ENCODE measurements around the gene RTBDN.

Gene RTBDN

DNA sequence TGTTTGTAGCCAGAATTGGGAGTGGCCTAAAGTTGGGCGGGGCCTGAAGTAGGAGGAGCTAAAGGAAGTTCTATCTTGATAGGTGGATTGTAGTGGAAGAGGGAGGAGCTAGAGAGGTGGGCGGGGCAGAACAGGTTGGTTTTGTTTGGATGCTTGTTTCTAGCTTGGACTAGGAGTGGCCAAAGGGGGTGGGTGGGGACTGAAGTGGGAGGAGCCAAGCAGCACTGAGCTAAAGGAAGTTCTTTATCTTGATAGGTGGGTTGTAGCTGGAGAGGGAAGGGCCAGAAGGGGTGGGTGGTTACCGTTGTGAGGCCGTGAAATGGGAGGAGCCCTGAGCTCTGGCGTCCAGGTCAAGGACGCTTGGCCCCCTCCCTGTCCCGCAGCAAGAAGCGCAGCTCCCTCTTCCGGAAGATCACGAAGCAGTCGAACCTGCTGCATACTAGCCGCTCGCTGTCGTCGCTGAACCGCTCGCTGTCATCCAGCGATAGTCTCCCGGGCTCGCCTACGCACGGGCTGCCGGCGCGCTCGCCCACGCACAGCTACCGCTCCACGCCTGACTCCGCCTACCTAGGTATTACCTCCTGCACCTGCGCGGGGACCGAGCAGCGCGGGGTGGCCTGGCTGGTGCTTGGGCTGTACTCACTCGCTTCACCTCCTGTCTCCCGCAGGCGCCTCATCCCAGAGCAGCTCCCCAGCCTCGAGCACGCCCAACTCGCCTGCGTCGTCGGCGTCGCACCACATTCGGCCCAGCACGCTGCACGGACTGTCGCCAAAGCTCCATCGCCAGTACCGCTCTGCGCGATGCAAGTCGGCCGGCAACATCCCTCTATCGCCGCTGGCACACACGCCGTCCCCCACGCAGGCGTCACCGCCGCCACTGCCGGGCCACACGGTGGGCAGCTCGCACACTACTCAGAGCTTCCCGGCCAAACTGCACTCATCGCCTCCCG, 38.8 kb upstream of the RTBDN start:
- TF ChIP-seq, protein P1, sequence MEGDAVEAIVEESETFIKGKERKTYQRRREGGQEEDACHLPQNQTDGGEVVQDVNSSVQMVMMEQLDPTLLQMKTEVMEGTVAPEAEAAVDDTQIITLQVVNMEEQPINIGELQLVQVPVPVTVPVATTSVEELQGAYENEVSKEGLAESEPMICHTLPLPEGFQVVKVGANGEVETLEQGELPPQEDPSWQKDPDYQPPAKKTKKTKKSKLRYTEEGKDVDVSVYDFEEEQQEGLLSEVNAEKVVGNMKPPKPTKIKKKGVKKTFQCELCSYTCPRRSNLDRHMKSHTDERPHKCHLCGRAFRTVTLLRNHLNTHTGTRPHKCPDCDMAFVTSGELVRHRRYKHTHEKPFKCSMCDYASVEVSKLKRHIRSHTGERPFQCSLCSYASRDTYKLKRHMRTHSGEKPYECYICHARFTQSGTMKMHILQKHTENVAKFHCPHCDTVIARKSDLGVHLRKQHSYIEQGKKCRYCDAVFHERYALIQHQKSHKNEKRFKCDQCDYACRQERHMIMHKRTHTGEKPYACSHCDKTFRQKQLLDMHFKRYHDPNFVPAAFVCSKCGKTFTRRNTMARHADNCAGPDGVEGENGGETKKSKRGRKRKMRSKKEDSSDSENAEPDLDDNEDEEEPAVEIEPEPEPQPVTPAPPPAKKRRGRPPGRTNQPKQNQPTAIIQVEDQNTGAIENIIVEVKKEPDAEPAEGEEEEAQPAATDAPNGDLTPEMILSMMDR (IDR thresholded peaks at IDR 0.05; ENCODE audit: low read depth, low read length, missing control alignments) = no peak
- no peak for DNase-seq (ENCODE audit: low read depth)
- in situ Hi-C loops (cut with HindIII; ENCODE audit: low sequenced_read_pairs) = no loop called here
- no peak overlapping the region for H3K4me3 ChIP-seq (ENCODE audit: low read depth, low read length)

DNA sequence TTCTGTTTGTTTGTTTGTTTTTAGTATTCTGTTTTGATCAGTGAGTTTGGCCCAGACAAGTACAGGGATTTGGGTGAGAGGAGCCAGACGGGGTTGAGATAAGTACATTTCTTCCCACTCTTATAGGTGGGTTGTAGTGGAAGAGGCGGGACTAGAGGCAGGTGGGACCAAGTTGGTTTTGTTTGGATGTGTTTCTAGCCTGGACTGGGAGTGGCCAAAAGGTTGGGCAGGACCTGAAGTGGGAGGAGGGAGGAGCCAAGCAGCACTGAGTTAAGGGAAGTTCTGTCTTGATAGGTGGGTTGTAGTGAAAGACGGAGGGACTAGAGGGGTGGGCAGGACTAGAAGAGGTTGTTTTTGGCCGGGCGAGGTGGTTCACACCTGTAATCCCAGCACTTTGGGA, 37.9 kb upstream of the RTBDN start:
- DNase-seq (ENCODE audit: low read depth) = no peak
- H3K4me3 ChIP-seq (ENCODE audit: low read depth, low read length) = no peak overlapping the region
- in situ Hi-C loops (cut with HindIII; ENCODE audit: low sequenced_read_pairs) = no loop called here
- TF ChIP-seq, protein P1 (IDR thresholded peaks at IDR 0.05; ENCODE audit: low read depth, low read length, missing control alignments) = no peak

DNA sequence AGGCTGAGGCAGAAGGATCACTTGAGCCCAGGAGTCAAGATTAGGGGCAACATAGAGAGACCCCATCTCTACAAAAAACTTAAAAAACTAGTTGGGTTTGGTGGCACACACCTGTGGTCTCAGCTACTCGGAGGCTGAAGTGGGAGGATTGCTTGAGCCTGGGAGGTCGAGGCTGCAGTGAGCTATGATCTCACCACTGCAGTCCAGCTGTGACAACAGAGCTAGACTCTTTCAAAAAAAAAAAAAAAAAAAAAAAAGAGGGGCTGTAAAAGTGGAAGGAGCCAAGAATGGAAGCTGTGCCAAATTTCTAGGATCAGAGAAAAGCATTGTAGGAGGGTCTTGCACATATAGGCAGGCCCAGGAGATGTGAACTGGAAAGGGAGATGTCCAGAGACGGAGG, 37.3 kb upstream of the RTBDN start:
- TF ChIP-seq, protein P1 (IDR thresholded peaks at IDR 0.05; ENCODE audit: low read depth, low read length, missing control alignments) = no peak
- in situ Hi-C loops (cut with HindIII; ENCODE audit: low sequenced_read_pairs) = no loop called here
- no peak for DNase-seq (ENCODE audit: low read depth)
- no peak overlapping the region for H3K4me3 ChIP-seq (ENCODE audit: low read depth, low read length)

GRCh38 chr19:12868540-12869112, 34.2 kb upstream of the RTBDN start:
- TF ChIP-seq, protein P1 (IDR thresholded peaks at IDR 0.05; ENCODE audit: low read depth, low read length, missing control alignments) = no peak
- H3K4me3 ChIP-seq (ENCODE audit: low read depth, low read length) = no peak overlapping the region
- DNase-seq (ENCODE audit: low read depth) = no peak
- in situ Hi-C loops (cut with HindIII; ENCODE audit: low sequenced_read_pairs) = no loop called here

GRCh38 chr19:12867120-12868099, 33.0 kb upstream of the RTBDN start:
- in situ Hi-C loops (cut with HindIII; ENCODE audit: low sequenced_read_pairs) = no loop called here
- peak overlapping the region; percentile 30 for H3K4me3 ChIP-seq (ENCODE audit: low read depth, low read length)
- no peak for DNase-seq (ENCODE audit: low read depth)
- TF ChIP-seq, protein P1 (IDR thresholded peaks at IDR 0.05; ENCODE audit: low read depth, low read length, missing control alignments) = no peak

All from astrocyte of the cerebellum (primary cell).